HG03521 (cell line): ENCODE results near the gene BLCAP.
A peak's percentile ranks its signal among the peaks of the same experiment; 100 is the strongest.
"Not testable (repeated sequence)": the region's sequence is repeated elsewhere in the genome, so short reads cannot be mapped to it uniquely, and the experiment has no call there.

Experiments used
- ATAC-seq: cut with Tn5 transposase; IDR thresholded peaks from one replicate; pipeline ENCODE4 v1.9.1; 2021; ENCODE audit warnings: mild to moderate bottlenecking, moderate library complexity; ENCODE audit not compliant: unreplicated experiment

BLCAP gene, protein sequence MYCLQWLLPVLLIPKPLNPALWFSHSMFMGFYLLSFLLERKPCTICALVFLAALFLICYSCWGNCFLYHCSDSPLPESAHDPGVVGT

DNA sequence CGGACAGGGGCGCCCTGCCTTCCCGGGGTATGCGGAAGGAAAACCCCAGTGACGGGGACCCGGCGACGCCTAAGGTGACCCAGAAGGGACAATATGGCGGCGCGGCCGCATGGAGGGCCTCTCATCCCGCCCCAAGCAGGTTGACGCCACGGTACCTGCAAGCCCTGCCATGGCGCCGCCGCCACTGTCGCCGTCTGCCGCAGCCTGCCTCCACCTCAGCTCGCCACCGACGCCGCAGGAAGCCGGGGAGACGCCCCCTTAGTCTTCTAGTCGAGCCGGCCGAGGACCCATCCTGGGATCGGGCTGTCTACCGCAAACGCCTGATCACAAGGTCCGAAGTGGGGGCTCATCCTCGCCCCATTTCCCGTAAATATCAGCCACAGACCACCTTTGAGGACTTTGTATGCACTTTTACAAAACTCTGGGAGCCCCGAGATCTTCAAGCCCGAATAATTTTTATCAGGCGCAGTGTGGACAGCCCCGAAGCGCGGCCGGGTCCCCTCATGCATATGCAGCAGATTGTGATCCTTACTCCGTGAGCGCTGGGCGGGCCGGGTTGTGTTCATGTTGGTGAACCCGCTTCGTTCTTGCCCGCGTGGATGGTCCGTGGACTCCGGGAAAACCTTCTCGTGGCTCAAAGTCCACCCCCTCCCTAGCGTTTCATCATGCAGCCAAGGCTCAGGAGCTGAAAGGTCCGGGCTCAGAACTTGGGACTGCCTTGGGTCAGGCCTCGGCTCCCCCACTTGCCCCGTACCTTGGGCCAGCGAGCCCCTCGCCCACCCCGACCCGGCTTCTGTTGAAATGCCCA lies at the start of gene BLCAP:
BLCAP (minus strand) TSS at position 239 of the 808 bp plus-strand sequence. CDS start 8,702 bp downstream, outside the sequence.
- peak; percentile 69 for ATAC-seq

GRCh38 chr20:37577436-37577835 lies 49.8 kb upstream of the BLCAP start:
- ATAC-seq, result not testable (repeated sequence)

GRCh38 chr20:37576911-37577310 lies 49.2 kb upstream of the BLCAP start:
- ATAC-seq, result no peak

DNA sequence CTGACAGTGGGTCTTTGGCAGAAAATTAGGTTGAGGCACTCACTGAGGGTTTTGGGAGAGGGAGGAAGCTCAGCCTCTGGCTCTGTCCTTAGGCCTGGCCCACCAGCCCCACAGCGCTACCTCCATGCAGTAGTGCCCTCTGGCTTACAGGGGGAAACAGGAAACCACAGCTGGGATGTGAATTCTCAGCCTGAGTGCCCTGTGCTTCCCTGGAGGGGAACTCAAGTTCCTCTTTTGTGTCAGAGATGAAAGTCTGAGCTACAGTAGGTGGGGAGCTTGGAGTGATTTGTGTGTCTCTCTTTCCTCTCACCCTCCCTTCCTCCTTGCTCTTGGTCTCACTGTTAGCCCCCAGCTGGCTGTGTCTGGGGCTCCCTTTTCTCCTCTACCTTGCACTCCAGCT lies 48.2 kb upstream of the BLCAP start:
- no peak for ATAC-seq

GRCh38 chr20:37574199-37574890 lies 46.7 kb upstream of the BLCAP start:
- ATAC-seq, result no peak

DNA sequence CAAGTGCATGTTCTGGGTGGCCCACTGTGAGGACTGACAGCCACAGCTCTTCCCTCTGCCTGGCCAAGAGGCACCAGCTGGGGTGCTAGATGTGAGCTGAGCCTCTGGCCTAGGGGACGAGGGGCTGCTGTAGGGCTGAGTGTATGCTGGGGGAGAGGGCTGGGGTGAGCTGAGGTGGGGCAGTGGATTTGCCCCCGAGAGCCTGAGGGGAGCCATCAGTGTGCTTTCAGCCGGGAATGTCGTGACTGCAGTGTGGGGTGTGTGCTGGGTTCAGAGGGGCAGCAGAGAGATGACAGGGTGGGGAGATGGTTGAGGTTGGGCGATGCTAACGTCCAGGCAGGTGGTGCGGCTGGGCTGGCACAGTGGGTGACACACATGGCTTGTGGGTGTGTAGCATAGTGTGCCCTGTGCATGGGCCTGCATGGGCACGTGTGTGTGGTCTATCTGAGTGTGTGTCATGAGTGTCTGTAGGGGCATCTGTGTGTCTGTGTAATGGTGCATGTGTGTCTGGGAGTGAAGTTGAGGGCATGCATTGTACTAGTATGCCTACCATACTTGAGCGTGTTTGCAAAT lies 46.0 kb upstream of the BLCAP start:
- ATAC-seq, result no peak

GRCh38 chr20:37571033-37571432 lies 43.4 kb upstream of the BLCAP start:
- no peak for ATAC-seq

DNA sequence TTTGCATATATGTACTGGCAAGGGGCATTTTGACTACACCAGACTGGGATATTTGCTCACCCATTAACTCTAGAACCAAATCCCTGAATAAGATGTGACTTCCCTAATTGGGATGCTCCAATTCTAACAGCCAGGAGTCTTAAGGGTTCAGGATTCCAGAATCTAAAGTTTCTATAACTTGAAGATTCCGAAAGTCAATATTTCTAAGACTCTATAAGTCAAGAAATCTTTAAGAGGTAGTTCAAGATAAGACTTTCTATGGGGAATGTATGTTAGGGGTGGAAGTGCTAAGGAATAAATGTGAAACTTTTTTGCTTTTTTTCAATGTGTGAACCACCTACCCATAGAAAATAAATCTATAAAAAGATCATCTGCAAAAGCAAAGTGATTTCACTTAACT lies 42.7 kb upstream of the BLCAP start:
- ATAC-seq, result no peak

DNA sequence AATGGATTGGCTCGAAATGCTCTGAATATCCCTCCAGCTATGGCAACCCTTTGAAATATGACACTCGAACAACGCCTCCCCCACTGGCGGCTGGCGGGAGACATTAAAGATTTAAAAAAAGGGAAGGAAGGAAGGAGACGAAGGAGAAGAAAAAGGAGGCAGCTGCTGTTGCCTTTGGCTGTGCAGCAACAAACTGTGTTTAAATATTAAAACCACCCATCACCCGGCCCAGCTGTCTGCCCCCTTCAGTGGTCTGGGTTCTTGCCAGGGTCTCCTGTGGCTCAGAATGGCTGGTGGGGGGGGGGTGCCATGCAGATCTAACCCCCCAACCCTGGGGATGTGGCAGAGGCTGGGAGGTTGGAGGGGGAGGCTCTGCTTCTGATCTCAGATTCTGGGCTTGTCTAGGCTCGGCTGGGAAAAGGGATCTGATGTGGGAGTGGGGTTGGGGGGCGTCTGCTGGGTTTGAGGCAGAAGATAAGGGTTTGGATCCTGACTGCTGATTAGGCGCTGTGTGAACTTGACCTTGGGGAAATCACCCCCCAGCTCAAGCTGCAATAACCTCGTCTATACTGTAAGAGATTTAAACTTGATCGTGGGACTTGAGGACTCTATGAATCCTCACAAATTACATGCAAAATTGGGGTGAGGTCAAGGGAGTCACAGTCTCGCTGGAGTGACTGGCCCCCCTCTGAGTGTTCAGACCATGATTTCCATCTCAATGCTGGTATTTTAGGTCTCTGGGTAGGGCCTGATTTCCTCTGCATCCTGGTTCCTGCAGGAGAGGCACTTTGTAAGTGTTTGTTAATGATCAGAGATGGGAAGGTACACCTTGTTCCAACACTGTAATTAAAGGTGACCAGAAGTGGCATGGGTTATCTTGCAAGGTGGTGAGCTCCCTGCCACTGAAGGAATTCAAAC lies 40.3 kb upstream of the BLCAP start:
- ATAC-seq, result no peak

DNA sequence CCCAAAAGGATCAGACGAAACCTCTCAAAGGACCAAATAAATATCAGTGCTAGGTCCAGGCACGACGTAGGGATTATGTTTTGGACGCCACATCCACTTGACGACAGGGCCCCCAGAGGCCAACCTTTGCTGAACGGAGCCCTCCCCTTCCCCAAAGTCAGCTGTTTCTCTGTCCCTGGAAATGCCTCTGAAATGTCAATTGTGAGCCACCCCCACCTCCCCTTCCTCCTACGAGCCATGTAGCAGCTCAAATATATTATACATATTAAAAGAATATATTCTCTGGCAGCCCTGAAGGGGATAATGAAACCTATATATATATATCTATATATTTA lies 39.6 kb upstream of the BLCAP start:
- no peak for ATAC-seq

- ATAC-seq, result no peak
Observed at GRCh38 chr20:37566590-37567330, 39.1 kb upstream of the BLCAP start.

- ATAC-seq, result no peak
Observed at GRCh38 chr20:37565134-37565811, 37.6 kb upstream of the BLCAP start.

DNA sequence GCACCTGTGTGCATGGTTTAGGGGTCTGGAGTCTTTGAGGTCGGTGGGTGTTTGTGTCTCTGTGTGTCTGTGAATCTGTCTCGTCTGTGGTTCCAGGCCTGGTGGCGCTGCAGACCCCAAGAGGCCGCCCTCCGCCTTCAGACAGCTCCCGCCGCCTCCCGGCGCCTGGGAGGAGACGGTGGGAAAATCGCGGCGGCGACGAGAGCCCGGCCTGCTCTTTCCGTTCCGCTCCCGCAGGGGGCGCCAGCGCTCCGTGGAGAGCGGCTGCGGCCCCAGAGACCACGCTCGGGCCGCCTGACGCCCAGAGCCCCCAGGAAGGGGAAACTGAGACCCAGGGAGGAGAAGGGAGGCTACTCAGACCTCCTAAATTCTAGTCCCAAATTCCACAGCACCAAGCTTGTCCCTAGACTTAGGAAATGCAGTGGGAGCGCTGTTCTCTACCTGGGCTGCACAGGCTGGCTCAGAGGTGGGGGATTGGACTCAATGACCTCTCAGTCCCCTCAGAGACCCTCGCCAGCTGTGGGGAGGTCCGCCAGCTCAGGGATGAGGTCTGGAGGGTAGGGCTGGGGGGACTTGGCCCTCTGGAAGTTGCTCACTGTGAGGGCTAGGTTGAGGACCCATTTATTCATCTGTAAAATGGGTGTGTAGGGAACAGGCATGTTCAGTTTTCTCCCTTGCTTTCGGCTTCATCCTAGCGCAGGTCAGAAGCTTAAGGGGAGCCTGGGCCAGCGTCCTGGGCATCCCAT lies 36.9 kb upstream of the BLCAP start:
- ATAC-seq, result no peak

DNA sequence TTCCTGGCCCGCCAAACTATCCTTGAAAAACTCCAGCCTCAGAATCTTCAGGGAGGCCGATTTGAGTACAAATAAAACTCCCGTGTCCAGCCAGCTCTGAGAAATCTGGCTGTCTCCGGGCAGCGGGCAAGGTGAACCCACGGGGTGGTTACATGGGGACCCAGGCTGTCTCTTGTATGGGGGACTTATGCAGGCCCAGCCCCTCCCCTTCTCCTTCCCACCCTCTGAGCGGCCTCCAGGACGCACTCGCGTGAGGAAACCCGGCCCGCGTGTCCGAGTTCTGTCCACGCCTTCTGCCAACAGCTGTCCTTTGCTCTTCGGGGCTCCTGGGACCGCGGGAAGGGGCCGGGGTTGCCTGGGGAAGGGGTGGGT lies 36.3 kb upstream of the BLCAP start:
- no peak for ATAC-seq

DNA sequence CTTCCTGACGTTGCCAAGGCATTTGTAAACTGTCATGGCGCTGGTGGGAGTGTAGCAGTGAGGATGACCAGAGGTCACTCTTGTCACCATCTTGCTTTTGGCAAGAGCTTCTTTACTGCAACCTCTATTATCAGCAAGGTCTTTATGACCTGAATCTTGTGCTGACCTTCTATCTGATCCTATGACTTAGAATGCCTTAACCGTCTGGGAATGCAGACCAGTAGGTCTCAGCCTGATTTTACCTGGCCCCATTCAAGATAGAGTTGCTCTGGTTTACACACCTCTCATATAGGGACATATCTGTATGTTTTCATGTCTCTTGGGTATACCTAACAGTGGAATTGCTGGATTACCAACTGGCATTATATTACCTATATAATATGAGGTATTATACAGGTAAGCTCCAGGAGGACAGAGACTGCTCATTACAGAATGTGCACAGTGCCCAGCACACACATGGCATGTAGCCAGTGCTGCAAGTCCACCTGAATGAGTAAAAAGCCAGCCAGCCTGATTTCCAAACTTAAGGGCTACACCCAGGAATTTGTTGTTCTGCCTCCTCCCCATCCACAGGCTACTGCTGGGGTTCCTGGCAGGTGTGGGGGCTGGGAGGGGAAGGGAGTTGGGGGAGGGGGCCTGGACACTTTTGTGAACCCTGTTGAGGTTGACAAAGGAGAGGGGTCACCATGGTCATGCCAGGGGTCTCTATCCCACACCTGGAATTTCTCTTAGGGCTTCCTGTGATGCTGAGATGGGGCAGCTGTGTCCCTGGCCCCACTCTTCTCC lies 35.2 kb upstream of the BLCAP start:
- no peak for ATAC-seq

DNA sequence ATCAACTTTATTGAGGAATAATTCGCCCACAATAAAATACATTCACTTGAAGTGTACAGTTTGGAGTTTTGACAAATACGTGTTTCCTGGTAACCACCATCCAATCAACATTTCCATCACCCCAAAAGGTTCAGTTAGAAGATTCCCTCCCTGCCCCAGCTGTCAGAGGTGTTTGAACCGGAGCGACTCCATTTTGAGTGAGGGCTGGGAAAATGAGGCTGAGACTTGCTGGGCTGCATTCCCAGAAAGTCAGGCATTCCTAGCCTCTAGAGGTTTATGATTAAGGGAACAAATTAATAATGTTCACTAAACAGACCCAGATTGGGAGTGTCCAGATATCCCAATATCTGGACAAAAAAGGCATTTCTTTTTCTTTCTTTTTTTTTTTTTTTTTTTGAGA lies 33.0 kb upstream of the BLCAP start:
- no peak for ATAC-seq

DNA sequence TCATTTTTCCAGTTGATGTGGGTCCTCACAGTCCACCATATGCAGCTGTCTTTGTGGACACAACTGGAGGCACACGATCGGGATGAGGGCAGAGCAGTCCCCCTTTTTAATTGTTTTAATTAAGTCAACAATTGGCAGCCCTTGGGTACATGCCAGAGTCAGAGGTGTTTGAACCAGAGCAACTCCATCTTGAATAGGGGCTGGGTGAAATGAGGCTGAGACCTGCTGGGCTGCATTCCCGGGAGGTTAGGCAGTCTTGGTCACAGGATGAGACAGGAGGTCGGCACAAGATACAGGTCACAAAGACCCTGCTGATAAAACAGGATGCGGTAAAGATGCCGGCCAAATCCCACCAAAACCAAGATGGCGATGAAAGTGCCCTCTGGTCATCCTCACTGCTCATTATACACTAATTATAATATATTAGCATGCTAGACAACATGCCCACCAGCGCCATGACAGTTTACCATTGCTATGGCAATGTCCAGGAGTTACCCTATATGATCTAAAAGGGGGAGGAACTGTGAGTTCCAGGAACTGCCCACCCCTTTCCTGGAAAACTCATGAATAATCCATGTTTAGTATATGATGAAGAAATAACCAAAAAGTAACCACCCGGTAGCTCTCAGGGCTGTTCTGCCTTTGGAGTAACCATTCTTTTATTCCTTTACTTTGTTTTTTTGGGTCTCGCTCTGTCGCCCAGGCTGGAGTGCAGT lies 31.8 kb upstream of the BLCAP start:
- no peak for ATAC-seq

- ATAC-seq, result no peak
Observed at GRCh38 chr20:37558779-37559178, 31.1 kb upstream of the BLCAP start.
